Ovary (tissue), 9 donors: ENCODE measurements around the gene CSNK2B. TPM values are rescaled to one million over a fixed set of nuclear protein-coding genes. Genes with fewer than 3 reads are reported as not detected.

Experiments used
- DNase-seq, 5 donors: peaks; one replicate each; pipeline ENCODE4 v3.0.0-alpha.2; 2019 to 2020
- H3K27ac ChIP-seq, 2 donors: fragments of 200-600 bp; one replicate each; pipeline versions ENCODE4 v1.5.1 to v1.8.0; 2019 to 2022
- H3K27me3 ChIP-seq: fragments of 200-600 bp; one replicate; pipeline ENCODE4 v1.8.0; 2022
- H3K36me3 ChIP-seq: fragments of 200-600 bp; sonication (generic); one replicate; pipeline ENCODE4 v1.5.1; 2019
- H3K4me1 ChIP-seq: one replicate; pipeline ENCODE4 v1.8.1; 2013; ENCODE audit warnings: mild to moderate bottlenecking, moderate library complexity; ENCODE audit not compliant: insufficient read depth
- H3K4me3 ChIP-seq: fragments of 200-600 bp; sonication (generic); one replicate; pipeline ENCODE4 v1.5.1; 2017
- H3K9me3 ChIP-seq, 2 donors: fragments of 200-600 bp in 1 of 2; sonication (generic) in 1 of 2; one replicate each; pipeline versions ENCODE4 v1.5.1 to v1.8.1; 2013 to 2019; ENCODE audit warnings: mild to moderate bottlenecking in 1 of 2, moderate library complexity in 1 of 2
- EP300 ChIP-seq: sonication (generic); formaldehyde crosslinking; IDR thresholded peaks from one replicate; pipeline ENCODE4 v1.6.1; 2017; ENCODE audit warnings: antibody characterized with exemption
- POLR2A ChIP-seq: fragments of 450-650 bp; IDR thresholded peaks from one replicate; pipeline ENCODE4 v1.6.1; 2017; ENCODE audit warnings: antibody characterized with exemption, mild to moderate bottlenecking, moderate library complexity
- WGBS, 3 donors: extraction: QIAGEN DNeasy Blood & Tissue Kit in 1 of 3; methylation state at CpG; one replicate each; pipeline versions ENCODE4 v1.1.5 to v1.1.7; 2013 to 2017; 5-methylcytosine and 5-hydroxymethylcytosine counted together
- intact Hi-C, 4 donors: fragments of 100-400 bp; cut with DNase I; formaldehyde crosslinking; loops; one replicate each; pipeline versions ENCODE4 v1.11.0 to v1.15.1; 2022 to 2023
- polyA plus RNA-seq, 2 donors: library from polyadenylated mRNA; stranded (reverse); fragments of 200-250 nt in 1 of 2; fragments of 350-450 nt in 1 of 2; fragmentation: Illumina TruSeq in 1 of 2; extraction: RNeasy Lipid Tissue Mini Kit (QIAGEN cat#74804) in 1 of 2; gene quantifications; one replicate each; pipeline ENCODE4 v1.2.3, GENCODE V29; 2013 to 2014
- total RNA-seq, 7 donors: library from RNA; depleted of rRNA in 2 of 7; stranded (reverse); fragments of >200 nt in 2 of 7; fragmentation: NEBNext Ultra II Directional in 3 of 7; extraction: Animal tissue kit (Norgen Biotek cat#: 25700) in 3 of 7; gene quantifications; one replicate each; pipeline versions ENCODE4 v1.1.0 to v1.2.4, GENCODE V29; 2016 to 2023
- TF ChIP-seq, protein P1 (sequence below), 3 donors: fragments of 450-650 bp in 2 of 3; fragments of 200-600 bp in 1 of 3; IDR thresholded peaks; one replicate each; pipeline versions ENCODE4 v1.5.1 to v1.8.0; 2016 to 2022; ENCODE audit warnings: antibody characterized with exemption in 3 of 3, mild to moderate bottlenecking in 1 of 3
- donor health status: DM: no; HTN: no; CAD: no; lungs with moderate emphysema.
- donor health status: DM: no; HTN: no; CAD: no.
- donor health status: Bipolar disorder and iron deficiency.
- donor health status: DM: yes; HTN: yes; CAD: no.
- donor health status: DM: no; HTN: no; CAD: no.
- donor health status: DM: yes; HTN: yes; CAD: no.

Gene CSNK2B
- total and polyA plus RNA-seq, 9 donors = 120 to 258 (median 144) TPM

DNA sequence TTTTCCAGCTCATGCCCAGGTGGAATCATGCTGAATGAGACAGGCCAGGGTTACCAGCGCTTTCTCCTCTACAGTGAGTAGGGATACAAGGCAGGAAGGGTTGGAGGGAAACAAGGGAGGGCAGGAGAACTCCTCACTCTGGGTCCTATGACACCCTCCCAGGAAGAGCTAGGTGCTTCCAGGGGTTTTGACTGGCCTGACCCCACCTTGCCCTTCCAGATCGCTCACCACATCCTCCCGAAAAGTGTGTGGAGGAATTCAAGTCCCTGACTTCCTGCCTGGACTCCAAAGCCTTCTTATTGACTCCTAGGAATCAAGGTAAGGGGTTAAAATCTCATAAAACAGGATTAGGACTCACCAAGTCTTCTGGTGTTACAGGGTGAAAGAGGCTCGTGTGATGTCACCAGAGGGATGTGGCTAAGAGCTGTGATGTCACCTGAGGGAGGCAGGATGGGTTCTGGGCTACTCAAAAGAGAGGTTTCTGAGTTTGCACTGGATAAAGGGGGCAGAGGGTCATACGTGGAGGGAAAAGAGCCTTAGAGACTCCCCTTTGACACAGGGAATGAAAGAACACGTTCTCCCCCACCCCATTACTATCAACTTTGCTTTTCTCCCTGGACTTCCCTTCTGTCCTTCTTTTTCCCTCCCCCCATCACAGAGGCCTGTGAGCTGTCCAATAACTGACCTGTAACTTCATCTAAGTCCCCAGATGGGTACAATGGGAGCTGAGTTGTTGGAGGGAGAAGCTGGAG, 8.3 kb upstream of the CSNK2B start:
- Histone ChIP-seq H3K9me3 (no peaks in the 10 kb centered on the region), H3K27ac (no peak overlapping the region), H3K4me3 (no peak overlapping the region), H3K4me1 (peaks cover 16% of the 10 kb centered on the region), H3K36me3 (no peaks in the 10 kb centered on the region), H3K27me3 (no peaks in the 10 kb centered on the region)
- no peak for DNase-seq
- intact Hi-C loops = no loop called here
- TF ChIP-seq, protein P1, sequence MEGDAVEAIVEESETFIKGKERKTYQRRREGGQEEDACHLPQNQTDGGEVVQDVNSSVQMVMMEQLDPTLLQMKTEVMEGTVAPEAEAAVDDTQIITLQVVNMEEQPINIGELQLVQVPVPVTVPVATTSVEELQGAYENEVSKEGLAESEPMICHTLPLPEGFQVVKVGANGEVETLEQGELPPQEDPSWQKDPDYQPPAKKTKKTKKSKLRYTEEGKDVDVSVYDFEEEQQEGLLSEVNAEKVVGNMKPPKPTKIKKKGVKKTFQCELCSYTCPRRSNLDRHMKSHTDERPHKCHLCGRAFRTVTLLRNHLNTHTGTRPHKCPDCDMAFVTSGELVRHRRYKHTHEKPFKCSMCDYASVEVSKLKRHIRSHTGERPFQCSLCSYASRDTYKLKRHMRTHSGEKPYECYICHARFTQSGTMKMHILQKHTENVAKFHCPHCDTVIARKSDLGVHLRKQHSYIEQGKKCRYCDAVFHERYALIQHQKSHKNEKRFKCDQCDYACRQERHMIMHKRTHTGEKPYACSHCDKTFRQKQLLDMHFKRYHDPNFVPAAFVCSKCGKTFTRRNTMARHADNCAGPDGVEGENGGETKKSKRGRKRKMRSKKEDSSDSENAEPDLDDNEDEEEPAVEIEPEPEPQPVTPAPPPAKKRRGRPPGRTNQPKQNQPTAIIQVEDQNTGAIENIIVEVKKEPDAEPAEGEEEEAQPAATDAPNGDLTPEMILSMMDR (IDR thresholded peaks at IDR 0.05) = no peak
- TF ChIP-seq POLR2A (no peak), EP300 (no peak)
- 69 to 73% (median 71%) methylated on average over 6 of the region's 6 CpGs for WGBS, 3 donors

DNA sequence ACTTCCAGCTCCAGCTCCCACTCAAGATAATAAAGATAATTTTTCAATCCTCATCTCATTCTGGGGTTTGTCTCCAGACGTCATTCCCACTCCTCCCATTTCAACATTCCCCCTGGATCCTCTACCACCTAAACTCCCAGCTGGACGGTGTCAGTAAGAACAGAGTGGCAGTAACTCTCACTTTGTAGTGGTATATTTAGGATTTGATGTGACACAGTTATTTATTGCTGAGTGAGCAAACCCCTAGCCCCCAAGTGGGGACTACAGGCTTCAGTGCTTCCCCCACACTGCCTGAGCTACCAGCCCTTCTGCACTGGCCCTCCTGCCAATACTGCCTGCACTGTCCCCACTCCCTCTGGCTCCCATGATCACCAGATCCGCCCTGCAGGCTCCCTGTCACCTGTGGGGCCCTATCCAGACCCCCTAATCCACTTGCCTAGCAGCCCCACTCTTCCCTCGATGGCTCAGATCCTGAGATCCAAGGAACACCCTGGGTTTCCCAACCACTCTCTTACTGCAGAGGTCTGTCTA, 7.7 kb upstream of the CSNK2B start:
- WGBS, 3 donors = 70 to 75% (median 72%) methylated on average over 4 of the region's 4 CpGs
- intact Hi-C loops = no loop called here
- Histone ChIP-seq H3K4me3 (no peak overlapping the region), H3K4me1 (peaks cover 20% of the 10 kb centered on the region), H3K36me3 (no peaks in the 10 kb centered on the region), H3K27ac (no peak overlapping the region), H3K27me3 (no peaks in the 10 kb centered on the region), H3K9me3 (no peaks in the 10 kb centered on the region)
- DNase-seq = no peak
- no peak for TF ChIP-seq EP300
- TF ChIP-seq, protein P1 (IDR thresholded peaks at IDR 0.05) = no peak
- no peak for TF ChIP-seq POLR2A

DNA sequence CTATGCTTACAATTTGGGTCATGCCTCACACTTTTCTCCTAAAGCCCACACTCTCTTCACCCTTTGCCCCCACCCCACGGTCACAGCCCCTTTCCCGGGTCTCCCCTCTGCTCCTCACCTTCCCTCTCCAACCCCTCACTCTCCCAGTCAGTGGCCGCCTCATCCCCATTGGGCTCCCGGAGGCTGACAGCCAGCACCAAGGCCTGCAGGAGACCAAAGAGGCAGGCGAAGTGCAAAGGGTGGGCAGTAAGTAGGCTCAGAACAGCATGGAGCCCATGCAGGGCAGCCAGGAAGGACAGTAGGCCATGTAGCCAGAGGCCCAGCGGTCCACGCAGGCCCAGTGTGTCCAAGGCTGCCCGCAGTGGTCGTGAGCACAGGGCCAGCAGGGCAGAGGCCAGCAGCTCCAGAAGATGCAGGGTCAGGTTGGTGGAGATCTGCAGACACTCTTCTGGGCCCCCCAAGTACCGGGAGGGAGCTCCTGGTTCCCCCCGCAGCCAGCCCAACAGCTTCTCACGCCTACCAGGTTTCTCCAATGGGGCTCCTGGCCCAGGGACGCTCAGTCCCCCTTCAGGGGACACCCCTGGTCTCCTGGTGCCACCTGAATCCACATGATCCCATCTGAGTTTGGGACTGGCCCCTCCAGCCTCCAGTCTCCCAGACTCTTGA, 6.8 kb upstream of the CSNK2B start:
- no peak for TF ChIP-seq POLR2A
- TF ChIP-seq, protein P1 (IDR thresholded peaks at IDR 0.05) = no peak
- no peak for TF ChIP-seq EP300
- peaks cover 23% of the 10 kb centered on the region for H3K4me1 ChIP-seq
- H3K27ac ChIP-seq = peak overlapping the region; percentile 27 to 55
- H3K9me3 ChIP-seq = no peaks in the 10 kb centered on the region
- no peaks in the 10 kb centered on the region for H3K36me3 ChIP-seq
- WGBS, 3 donors = 70 to 76% (median 74%) methylated on average over 13 of the region's 13 CpGs
- DNase-seq = no peak
- intact Hi-C loops = no loop called here
- H3K4me3 ChIP-seq = peak overlapping the region; percentile 86
- H3K27me3 ChIP-seq = no peaks in the 10 kb centered on the region

DNA sequence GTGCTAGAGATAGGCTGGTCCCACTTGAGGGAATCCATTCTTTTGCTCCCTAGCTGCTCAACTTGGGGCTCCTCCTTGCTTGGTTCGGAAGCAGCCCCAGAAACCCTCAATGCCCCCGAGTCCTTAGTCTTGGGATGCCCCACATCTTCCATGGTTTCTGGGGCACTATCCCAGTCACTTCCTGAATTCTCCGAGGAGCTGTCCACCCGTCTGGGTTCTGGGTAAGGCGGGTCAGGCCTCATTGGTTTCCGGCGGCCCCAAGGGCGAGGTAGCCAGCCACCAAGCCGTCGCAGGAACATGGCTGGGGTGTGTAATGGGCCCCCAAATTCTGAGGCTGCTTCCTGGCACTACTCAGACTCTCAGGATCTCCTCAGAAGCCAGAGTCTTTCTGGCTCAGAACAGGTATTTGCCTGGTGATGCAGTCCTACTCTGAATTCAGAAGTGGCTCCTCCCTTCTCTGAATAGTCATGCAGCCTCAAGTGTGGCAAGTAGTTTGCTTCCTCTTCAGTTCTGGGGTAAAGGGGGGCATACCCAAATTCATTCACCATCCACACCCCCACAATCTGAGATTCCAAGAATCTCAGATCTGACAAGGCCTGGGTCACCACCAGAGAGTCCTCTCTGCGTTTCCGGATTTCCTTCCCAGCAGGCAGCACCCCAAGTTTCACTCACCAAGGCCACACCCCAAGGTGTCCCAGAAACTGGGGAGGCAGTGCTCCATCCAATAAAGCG, 6.1 kb upstream of the CSNK2B start:
- intact Hi-C loops = no loop called here
- peak overlapping the region; percentile 27 to 55 for H3K27ac ChIP-seq
- H3K27me3 ChIP-seq = no peaks in the 10 kb centered on the region
- H3K9me3 ChIP-seq = no peaks in the 10 kb centered on the region
- H3K36me3 ChIP-seq = no peaks in the 10 kb centered on the region
- H3K4me1 ChIP-seq = peaks cover 25% of the 10 kb centered on the region
- WGBS, 3 donors = 8 to 14% (median 8%) methylated on average over 13 of the region's 13 CpGs
- H3K4me3 ChIP-seq = peak overlapping the region; percentile 86
- DNase-seq = no peak
- TF ChIP-seq POLR2A = no peak
- TF ChIP-seq, protein P1 (IDR thresholded peaks at IDR 0.05) = no peak
- TF ChIP-seq EP300 = no peak
